Right ventricle myocardium inferior (tissue), 1 donor: Measurements from ENCODE around the gene HIGD1A. TPM values are rescaled to one million over a fixed set of nuclear protein-coding genes. Genes with fewer than 3 reads are reported as not detected.
A peak's percentile ranks its signal among the peaks of the same experiment; 100 is the strongest.

ENCODE experiments used
- ATAC-seq: fragments of 200-7000 bp; cut with Tn5 transposase; one replicate; pipeline ENCODE4 v1.9.1; 2020; ENCODE audit warnings: mild to moderate bottlenecking, moderate library complexity
- DNase-seq: peaks from one replicate; pipeline ENCODE4 v3.0.0; 2021; ENCODE audit errors: missing footprints
- intact Hi-C: fragments of 100-400 bp; cut with DNase I; formaldehyde crosslinking; loops from one replicate; pipeline ENCODE4 v1.11.0; 2022
- total RNA-seq: library from RNA; stranded (reverse); fragmentation: NEBNext Ultra II Directional; extraction: Animal tissue kit (Norgen Biotek cat#: 25700); gene quantifications from one replicate; pipeline ENCODE4 v1.2.1, GENCODE V29; 2021
- donor health status: DM: no; HTN: yes; CAD: no; lungs with severe emphysema.

The HIGD1A gene
- total RNA-seq, 1 donor from 2014 or later: 335 TPM

- peak; percentile 36 for ATAC-seq
- intact Hi-C loops: no loop called here
- no peak for DNase-seq
These were observed 57.5 kb downstream of the HIGD1A start for GRCh38 chr3:42746455-42747450.

GRCh38 chr3:42745776-42746454, 58.4 kb downstream of the HIGD1A start:
- ATAC-seq (no peak), DNase-seq (no peak)
- intact Hi-C loops: loop anchor here (2.0 kb wide), 1 partner anchor 91 kb away; no protein-coding TSS in a partner anchor

GRCh38 chr3:42745291-42745745, 59.0 kb downstream of the HIGD1A start:
- DNase-seq (no peak), ATAC-seq (no peak)
- intact Hi-C loops: loop anchor here (2.0 kb wide), 1 partner anchor 91 kb away; no protein-coding TSS in a partner anchor

- ATAC-seq (no peak), DNase-seq (no peak)
- intact Hi-C loops: no loop called here
These were observed 60.9 kb downstream of the HIGD1A start for GRCh38 chr3:42743204-42743995.

GRCh38 chr3:42742688-42743087, 61.6 kb downstream of the HIGD1A start:
- DNase-seq (no peak), ATAC-seq (no peak)
- intact Hi-C loops: no loop called here

GRCh38 chr3:42742259-42742658, 62.0 kb downstream of the HIGD1A start:
- DNase-seq: no peak
- intact Hi-C loops: no loop called here
- ATAC-seq: no peak

GRCh38 chr3:42741796-42742195, 62.5 kb downstream of the HIGD1A start:
- ATAC-seq: no peak
- no peak for DNase-seq
- intact Hi-C loops: no loop called here

GRCh38 chr3:42739401-42740158, 64.7 kb downstream of the HIGD1A start:
- ATAC-seq (peak; percentile 96), DNase-seq (peak; percentile 92)
- intact Hi-C loops: loop anchor here (1.0 kb wide), 3 partner anchors 9 to 55 kb away; no protein-coding TSS in a partner anchor

- ATAC-seq (no peak), DNase-seq (no peak)
- intact Hi-C loops: no loop called here
These were observed 67.8 kb downstream of the HIGD1A start for GRCh38 chr3:42736531-42736930.

GRCh38 chr3:42736081-42736480, 68.2 kb downstream of the HIGD1A start:
- DNase-seq: no peak
- intact Hi-C loops: no loop called here
- no peak for ATAC-seq

GRCh38 chr3:42735615-42736014, 68.7 kb downstream of the HIGD1A start:
- ATAC-seq: no peak
- DNase-seq: no peak
- intact Hi-C loops: no loop called here

- ATAC-seq (no peak), DNase-seq (no peak)
- intact Hi-C loops: no loop called here
These were observed 69.3 kb downstream of the HIGD1A start for GRCh38 chr3:42735019-42735418.

- ATAC-seq: no peak
- intact Hi-C loops: no loop called here
- no peak for DNase-seq
These were observed 69.9 kb downstream of the HIGD1A start for GRCh38 chr3:42734263-42734860.

GRCh38 chr3:42733501-42734262, 70.6 kb downstream of the HIGD1A start:
- DNase-seq: no peak
- intact Hi-C loops: no loop called here
- no peak for ATAC-seq
